NT2/D1 (cell line): ENCODE data around the gene TPCN1.

Source experiments
- DNase-seq: peaks from one replicate; pipeline ENCODE4 v3.0.0-alpha.2; 2011; ENCODE audit warnings: low read depth, low spot score
- H3K27me3 ChIP-seq: 2 replicates; pipeline ENCODE4 v1.6.0; 2011; ENCODE audit warnings: mild to moderate bottlenecking; ENCODE audit not compliant: insufficient read length, insufficient read depth
- H3K36me3 ChIP-seq: 2 replicates; pipeline ENCODE4 v1.6.1; 2011; ENCODE audit warnings: mild to moderate bottlenecking, low read length, mixed read lengths; ENCODE audit not compliant: insufficient read depth, insufficient read length
- H3K4me1 ChIP-seq: 2 replicates; pipeline ENCODE4 v1.5.1; 2011; ENCODE audit not compliant: insufficient read depth, insufficient read length
- H3K4me3 ChIP-seq: 2 replicates; pipeline ENCODE4 v1.5.1; 2011; ENCODE audit warnings: low read depth; ENCODE audit not compliant: insufficient read length
- H3K9ac ChIP-seq: 2 replicates; pipeline ENCODE4 v1.6.0; 2011; ENCODE audit warnings: low read depth; ENCODE audit not compliant: insufficient read length
- H3K9me3 ChIP-seq: 2 replicates; pipeline ENCODE4 v1.5.1; 2011; ENCODE audit warnings: mild to moderate bottlenecking, low read length; ENCODE audit not compliant: insufficient read depth
- SUZ12 ChIP-seq: IDR thresholded peaks from 2 replicates; pipeline ENCODE4 v1.6.1; 2011; ENCODE audit not compliant: insufficient read length, insufficient read depth; ENCODE audit errors: extremely low read depth
- YY1 ChIP-seq: IDR thresholded peaks from 2 replicates; pipeline ENCODE4 v1.6.1; 2011; ENCODE audit not compliant: insufficient read length, insufficient read depth
- ZNF274 ChIP-seq: IDR thresholded peaks from 2 replicates; pipeline ENCODE4 v1.6.1; 2011; ENCODE audit warnings: mild to moderate bottlenecking, low read depth, low read length

TPCN1 gene

DNA sequence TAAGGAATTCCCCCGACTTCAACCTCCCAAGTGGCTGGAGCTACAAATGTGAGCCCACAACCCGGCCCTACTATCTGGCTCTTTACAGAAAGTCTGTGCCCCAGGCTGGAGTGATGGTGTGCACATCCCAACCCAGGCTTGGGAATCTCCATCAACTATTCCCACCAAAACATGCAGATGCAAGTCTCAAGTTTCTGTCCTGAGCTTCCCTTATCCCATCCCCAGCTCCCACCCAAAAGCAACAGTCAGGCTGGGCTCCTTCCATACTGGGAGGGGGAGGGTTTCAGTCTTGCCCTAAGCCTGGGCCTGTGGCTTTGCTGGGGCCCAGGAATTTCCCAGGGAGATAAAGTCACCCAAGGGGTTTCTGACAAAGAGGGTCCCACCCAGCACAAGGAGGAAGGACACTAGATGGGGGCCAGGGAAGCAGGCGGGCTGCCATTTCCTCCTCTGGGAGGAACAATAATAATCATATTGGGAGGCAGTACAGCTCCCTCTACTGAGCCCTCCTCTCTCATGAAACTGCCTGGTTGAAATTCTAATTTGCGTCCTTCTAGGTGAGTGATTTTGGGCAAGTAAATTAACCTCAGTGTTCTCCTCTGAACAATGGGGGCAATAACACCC is 105.6 kb downstream of the TPCN1 start:
- Histone ChIP-seq H3K4me1 (no peaks in the 10 kb centered on the region), H3K9ac (no peak overlapping the region), H3K36me3 (peaks cover 23% of the 10 kb centered on the region), H3K9me3 (no peaks in the 10 kb centered on the region), H3K4me3 (no peak overlapping the region), H3K27me3 (no peaks in the 10 kb centered on the region)
- no peak for DNase-seq
- TF ChIP-seq SUZ12 (no peak), YY1 (no peak), ZNF274 (no peak)

GRCh38 chr12:113328368-113328889 is 107.2 kb downstream of the TPCN1 start:
- Histone ChIP-seq H3K9ac (no peak overlapping the region), H3K9me3 (no peaks in the 10 kb centered on the region), H3K27me3 (no peaks in the 10 kb centered on the region), H3K36me3 (peaks cover 34% of the 10 kb centered on the region), H3K4me3 (no peak overlapping the region), H3K4me1 (peaks cover 7% of the 10 kb centered on the region)
- TF ChIP-seq ZNF274 (no peak), YY1 (no peak), SUZ12 (no peak)
- no peak for DNase-seq

GRCh38 chr12:113329022-113329790 is 107.9 kb downstream of the TPCN1 start:
- H3K4me3 ChIP-seq, result no peak overlapping the region
- H3K9ac ChIP-seq, result no peak overlapping the region
- DNase-seq, result no peak

DNA sequence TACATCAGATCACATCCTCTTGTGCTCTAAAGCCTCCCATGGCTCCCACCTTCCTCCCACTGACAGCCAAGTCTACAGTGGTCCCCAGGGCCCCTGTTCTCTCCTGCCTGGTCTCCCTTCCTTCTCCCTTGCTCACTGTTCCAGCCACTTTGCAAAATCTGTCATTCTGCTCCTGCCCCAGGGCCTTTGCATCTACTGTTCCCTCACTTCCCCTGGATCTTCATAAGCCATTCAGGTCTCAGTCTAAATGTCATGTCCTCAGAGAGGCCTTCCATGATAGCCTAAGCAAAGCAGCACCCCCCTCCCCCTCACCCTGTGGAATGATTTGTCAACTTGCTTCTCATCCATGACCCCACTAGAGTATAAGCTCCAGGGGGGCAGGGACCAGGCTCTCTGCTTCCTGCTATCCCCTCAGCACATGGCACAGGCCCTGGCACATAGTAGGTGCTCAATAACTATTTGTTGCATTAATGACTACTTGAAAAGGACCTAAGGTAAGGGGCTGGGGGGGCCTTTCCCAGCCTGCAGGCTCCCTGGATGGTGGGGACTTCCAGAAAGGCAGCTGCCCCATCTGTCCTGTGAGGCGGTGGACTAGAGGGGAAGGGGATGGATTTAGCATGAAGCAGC is 108.6 kb downstream of the TPCN1 start:
- no peak for DNase-seq
- Histone ChIP-seq H3K4me1 (peaks cover 7% of the 10 kb centered on the region), H3K9me3 (no peaks in the 10 kb centered on the region), H3K9ac (no peak overlapping the region), H3K27me3 (peaks cover 11% of the 10 kb centered on the region), H3K36me3 (peaks cover 34% of the 10 kb centered on the region), H3K4me3 (no peak overlapping the region)
- TF ChIP-seq SUZ12 (no peak), ZNF274 (no peak)

More at GRCh38 chr12:113329022-113329790, 107.9 kb downstream of the TPCN1 start:
- TF ChIP-seq ZNF274 (no peak), YY1 (no peak), SUZ12 (no peak)
- Histone ChIP-seq H3K4me1 (peaks cover 7% of the 10 kb centered on the region), H3K27me3 (peaks cover 4% of the 10 kb centered on the region), H3K36me3 (peaks cover 34% of the 10 kb centered on the region), H3K9me3 (no peaks in the 10 kb centered on the region)

- Histone ChIP-seq H3K36me3 (peaks cover 34% of the 10 kb centered on the region), H3K27me3 (peaks cover 11% of the 10 kb centered on the region)
- no peak for DNase-seq
Observed at GRCh38 chr12:113330505-113330904, 109.2 kb downstream of the TPCN1 start.

GRCh38 chr12:113332688-113333417 is 111.6 kb downstream of the TPCN1 start:
- Histone ChIP-seq H3K4me1 (peaks cover 9% of the 10 kb centered on the region), H3K36me3 (peaks cover 34% of the 10 kb centered on the region), H3K9ac (no peak overlapping the region), H3K4me3 (no peak overlapping the region), H3K9me3 (no peaks in the 10 kb centered on the region), H3K27me3 (peaks cover 12% of the 10 kb centered on the region)
- DNase-seq, result no peak
- TF ChIP-seq YY1 (no peak), ZNF274 (no peak), SUZ12 (no peak)

More at GRCh38 chr12:113330505-113330904, 109.2 kb downstream of the TPCN1 start:
- Histone ChIP-seq H3K9ac (no peak overlapping the region), H3K4me1 (peaks cover 7% of the 10 kb centered on the region), H3K4me3 (no peak overlapping the region), H3K9me3 (no peaks in the 10 kb centered on the region)
- TF ChIP-seq SUZ12 (no peak), ZNF274 (no peak), YY1 (no peak)

DNA sequence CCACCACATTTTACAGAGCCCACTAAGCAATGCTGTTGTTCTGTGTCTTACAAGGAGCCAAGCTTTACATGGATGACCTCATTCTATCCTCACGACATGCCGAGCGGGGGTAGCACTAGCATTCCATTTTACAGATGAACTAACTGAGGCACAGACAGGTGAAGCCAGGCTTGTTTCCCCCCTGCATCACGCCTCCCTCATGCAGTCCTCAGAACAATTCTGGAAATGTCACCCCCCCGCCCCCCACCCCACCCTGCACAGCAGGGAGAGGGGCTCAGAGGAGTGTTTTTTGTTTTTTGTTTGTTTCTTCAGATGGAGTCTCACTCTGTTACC is 112.1 kb downstream of the TPCN1 start:
- Histone ChIP-seq H3K27me3 (peaks cover 12% of the 10 kb centered on the region), H3K4me3 (no peak overlapping the region), H3K9ac (no peak overlapping the region), H3K4me1 (peaks cover 9% of the 10 kb centered on the region), H3K9me3 (no peaks in the 10 kb centered on the region), H3K36me3 (peaks cover 34% of the 10 kb centered on the region)
- DNase-seq, result no peak
- no peak for TF ChIP-seq SUZ12
- TF ChIP-seq ZNF274, result no peak
- no peak for TF ChIP-seq YY1
